Motor neuron (in vitro differentiated cells): Measurements from ENCODE around the gene RNPEP. TPM values are rescaled to one million over a fixed set of nuclear protein-coding genes. Genes with fewer than 3 reads are reported as not detected.
"Not testable (repeated sequence)": the region's sequence is repeated elsewhere in the genome, so short reads cannot be mapped to it uniquely, and the experiment has no call there.

Source experiments
- ATAC-seq, 8 experiments: fragments of 200-7000 bp; cut with Tn5 transposase; replicated peaks in 6 of 8; 2 replicates each; pipeline ENCODE4 v1.8.0; 2021; ENCODE audit warnings: mild to moderate bottlenecking in 8 of 8, moderate library complexity in 8 of 8
- H3K27ac ChIP-seq, 2 donors: fragments of 250-450 bp; sonication (Bioruptor Pico); 2 replicates each; pipeline ENCODE4 v1.9.0; 2021; ENCODE audit warnings: antibody characterized with exemption in 2 of 2, mild to moderate bottlenecking in 2 of 2, moderate library complexity in 1 of 2
- H3K4me1 ChIP-seq, 2 donors: fragments of 250-450 bp; sonication (Bioruptor Pico); replicated peaks in 1 of 2; 2 replicates each; pipeline ENCODE4 v1.6.1; 2021; ENCODE audit warnings: antibody characterized with exemption in 2 of 2, mild to moderate bottlenecking in 2 of 2, moderate library complexity in 1 of 2
- H3K4me3 ChIP-seq, 5 donors: fragments of 250-450 bp; sonication (Bioruptor Pico); 2 replicates each; pipeline ENCODE4 v1.9.0; 2021; ENCODE audit warnings: antibody characterized with exemption in 5 of 5, mild to moderate bottlenecking in 5 of 5, moderate library complexity in 4 of 5
- WGBS, 10 experiments: fragments of 450-650 bp; shearing (Covaris generic); methylation state at CpG; one replicate each; pipeline ENCODE4 v1.0.0; 2022; 5-methylcytosine and 5-hydroxymethylcytosine counted together
- in situ Hi-C, 9 experiments: fragments of 400-800 bp; cut with MboI; loops; one replicate each; pipeline ENCODE4 v1.15.0; 2021; ENCODE audit warnings: low sequenced_read_pairs in 9 of 9, low pct_unique_long_range_greater_than_20kb in 2 of 9; ENCODE audit not compliant: unreplicated experiment in 9 of 9
- total RNA-seq, 8 experiments: library from RNA; unstranded; fragments of 300-600 nt; gene quantifications; 2 replicates each; pipeline versions ENCODE4 v1.2.3 to v1.2.4, GENCODE V29; 2022

The RNPEP gene
- total RNA-seq, 8 experiments from 2014 or later: 33.6 to 137 (median 44.4) TPM

DNA sequence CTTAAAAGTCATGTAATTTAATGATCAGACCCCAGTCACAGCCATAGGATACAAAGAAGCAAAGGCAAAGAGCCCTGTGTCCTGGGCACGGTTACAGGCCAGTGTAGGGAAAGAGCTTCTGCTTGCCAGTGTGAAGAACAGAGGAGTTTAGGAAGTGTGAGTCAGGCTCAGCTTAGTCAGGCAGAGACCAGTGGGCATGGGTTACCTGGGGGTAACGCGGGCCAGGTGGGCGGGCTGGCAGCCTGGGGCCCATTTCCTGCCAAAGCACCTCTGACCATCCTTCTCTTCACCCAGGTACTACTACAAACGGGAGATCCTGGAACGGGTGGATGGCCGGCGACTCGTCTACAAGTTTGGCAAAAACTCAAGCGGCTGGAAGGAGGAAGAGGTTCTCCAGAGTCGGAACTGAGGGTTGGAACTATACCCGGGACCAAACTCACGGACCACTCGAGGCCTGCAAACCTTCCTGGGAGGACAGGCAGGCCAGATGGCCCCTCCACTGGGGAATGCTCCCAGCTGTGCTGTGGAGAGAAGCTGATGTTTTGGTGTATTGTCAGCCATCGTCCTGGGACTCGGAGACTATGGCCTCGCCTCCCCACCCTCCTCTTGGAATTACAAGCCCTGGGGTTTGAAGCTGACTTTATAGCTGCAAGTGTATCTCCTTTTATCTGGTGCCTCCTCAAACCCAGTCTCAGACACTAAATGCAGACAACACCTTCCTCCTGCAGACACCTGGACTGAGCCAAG lies 32.6 kb downstream of the RNPEP start:
- Histone ChIP-seq H3K4me1 (peaks cover 16 to 28% of the 10 kb centered on the region in 2 donors), H3K4me3 (no peak overlapping the region), H3K27ac (no peak overlapping the region)
- in situ Hi-C loops: loop anchor here in 7 of 9 experiments (5.0 to 25.0 kb wide), 4 partner anchors 97 to 110 kb away; partner anchors contain the start of gene GPR37L1 (in 3 of the 7)
- WGBS, 10 experiments: 40 to 100% (median 87%) methylated on average over 1 to 12 of the region's 17 CpGs; no CpG with 5 or more reads in 4 of the 10 experiments
- no peak for ATAC-seq

DNA sequence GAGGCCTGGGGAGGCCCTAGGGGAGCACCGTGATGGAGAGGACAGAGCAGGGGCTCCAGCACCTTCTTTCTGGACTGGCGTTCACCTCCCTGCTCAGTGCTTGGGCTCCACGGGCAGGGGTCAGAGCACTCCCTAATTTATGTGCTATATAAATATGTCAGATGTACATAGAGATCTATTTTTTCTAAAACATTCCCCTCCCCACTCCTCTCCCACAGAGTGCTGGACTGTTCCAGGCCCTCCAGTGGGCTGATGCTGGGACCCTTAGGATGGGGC lies 33.2 kb downstream of the RNPEP start:
- 17 to 93% (median 85%) methylated on average over 1 to 3 of the region's 3 CpGs; no CpG with 5 or more reads in 6 of the 10 experiments for WGBS, 10 experiments
- H3K4me1 ChIP-seq: peaks cover 14 to 23% of the 10 kb centered on the region in 2 donors
- no peak overlapping the region for H3K4me3 ChIP-seq
- no peak overlapping the region for H3K27ac ChIP-seq
- ATAC-seq: no peak
- in situ Hi-C loops: loop anchor here in 6 of 9 experiments (10.0 to 25.0 kb wide), 3 partner anchors 97 to 109 kb away; partner anchors contain the start of gene GPR37L1 (in 3 of the 6)

DNA sequence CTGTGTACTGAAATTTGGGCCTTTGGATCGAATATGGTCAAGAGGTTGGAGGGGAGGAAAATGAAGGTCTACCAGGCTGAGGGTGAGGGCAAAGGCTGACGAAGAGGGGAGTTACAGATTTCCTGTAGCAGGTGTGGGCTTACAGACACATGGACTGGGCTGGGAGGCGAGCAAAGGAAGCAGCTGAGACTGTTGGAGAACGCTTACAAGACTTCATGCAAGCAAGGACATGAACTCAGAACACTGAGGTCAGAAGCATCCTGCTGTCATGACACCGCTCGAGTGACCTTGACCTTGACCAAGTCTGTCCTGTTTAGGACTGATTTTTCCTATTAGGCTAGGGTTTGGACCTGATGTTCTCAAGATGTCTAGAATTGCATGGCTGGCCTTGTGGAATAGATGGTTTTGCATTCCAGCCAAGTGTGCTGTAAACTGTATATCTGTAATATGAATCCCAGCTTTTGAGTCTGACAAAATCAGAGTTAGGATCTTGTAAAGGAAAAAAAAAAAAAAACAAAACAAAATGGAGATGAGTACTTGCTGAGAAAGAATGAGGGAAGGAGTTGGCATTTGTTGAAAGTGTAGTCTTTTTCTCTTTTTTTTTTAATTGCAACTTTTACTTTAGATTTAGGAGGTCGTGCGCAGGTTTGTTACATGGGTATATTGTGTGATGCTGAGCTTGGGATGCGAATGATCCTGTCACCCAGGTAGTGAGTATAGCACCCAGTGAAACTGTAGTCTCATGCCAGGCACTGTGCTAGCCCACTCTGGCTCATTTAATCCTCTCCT lies 33.8 kb downstream of the RNPEP start:
- in situ Hi-C loops: loop anchor here in 6 of 9 experiments (10.0 to 25.0 kb wide), 3 partner anchors 96 to 109 kb away; partner anchors contain the start of gene GPR37L1 (in 3 of the 6)
- H3K4me3 ChIP-seq: no peak overlapping the region
- peaks cover 14 to 19% of the 10 kb centered on the region in 2 donors for H3K4me1 ChIP-seq
- WGBS, 10 experiments: 58 to 100% (median 88%) methylated on average over 1 to 9 of the region's 9 CpGs
- ATAC-seq: no peak
- H3K27ac ChIP-seq: no peak overlapping the region

DNA sequence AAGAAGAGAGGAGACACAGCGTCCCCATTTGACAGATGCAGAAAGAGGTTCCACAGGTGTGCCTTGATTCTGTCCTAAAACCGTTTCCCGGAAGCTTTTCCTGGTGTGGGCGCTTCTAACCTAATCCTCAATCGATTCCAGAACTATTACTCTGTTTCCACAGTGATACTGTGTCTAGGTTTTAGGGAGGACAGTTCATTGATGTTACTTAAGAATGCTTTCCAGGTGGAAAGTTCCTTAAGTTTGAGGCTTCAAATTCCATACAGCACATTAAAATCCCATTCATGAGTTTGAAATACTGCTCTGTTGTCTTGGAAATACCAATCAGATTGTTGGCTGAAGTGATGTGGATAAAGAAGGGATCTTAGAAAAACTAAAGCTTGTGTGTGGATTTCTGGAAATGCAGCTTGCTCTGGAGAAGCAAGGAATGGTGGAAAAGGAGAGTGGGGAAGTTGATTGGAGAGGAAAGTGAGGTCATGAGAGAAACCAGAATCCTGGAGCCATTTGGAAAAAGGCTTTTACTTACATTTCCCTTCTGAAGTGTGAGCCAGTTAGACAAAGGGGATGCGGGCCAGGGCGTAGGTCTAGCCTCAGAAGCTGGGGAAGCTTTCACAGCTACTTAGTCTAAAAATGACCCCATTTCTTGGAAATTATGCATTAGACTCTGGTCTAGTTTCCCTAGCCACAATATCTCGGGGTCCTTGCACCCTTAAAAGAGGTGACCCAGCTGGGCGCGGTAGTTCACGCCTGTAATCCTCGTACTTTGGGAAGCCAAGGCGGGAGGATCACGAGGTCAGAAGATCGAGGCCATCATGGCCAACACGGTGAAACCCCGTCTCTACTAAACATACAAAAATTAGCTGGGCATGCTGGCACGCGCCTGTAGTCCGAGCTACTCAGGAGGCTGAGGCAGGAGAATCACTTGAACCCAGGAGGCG lies 34.6 kb downstream of the RNPEP start:
- no peak for ATAC-seq

DNA sequence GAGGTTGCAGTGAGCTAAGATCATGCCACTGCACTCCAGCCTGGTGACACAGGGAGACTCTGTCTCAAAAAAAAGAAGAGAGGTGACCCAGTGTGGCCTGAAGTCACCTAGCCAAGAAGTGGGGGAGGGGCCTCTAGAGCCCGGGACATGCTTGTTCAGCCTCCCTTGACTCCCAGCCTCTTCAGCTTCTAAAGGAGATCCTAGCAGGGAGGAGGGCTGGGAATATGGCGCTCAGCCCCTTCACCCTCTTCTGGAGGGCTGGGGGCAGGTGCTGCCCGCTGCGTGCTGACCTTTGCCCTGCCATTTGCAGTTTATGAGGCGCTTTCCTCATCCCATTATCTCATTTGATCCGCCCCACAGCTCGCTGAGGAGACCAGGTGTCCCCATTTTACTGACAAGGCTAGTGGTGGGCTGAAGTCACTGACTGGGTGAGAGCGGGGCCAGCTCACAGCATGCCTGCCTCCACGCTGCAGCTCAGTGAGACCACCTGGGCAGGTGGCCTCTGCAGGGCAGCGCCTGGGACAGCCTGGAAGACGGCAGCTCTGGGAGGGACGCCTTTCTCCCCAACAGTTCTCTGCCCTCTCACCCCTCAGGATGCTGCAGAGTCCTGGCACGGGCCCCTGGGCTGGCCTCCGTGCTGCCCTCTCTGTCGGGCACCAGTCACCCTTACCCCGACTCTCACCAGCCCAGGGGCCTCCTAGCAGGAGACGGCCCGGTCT lies 35.5 kb downstream of the RNPEP start:
- 37 to 80% (median 44%) methylated on average over 1 to 8 of the region's 18 CpGs; no CpG with 5 or more reads in 3 of the 10 experiments for WGBS, 10 experiments

More for the DNA sequence above, 34.6 kb downstream of the RNPEP start:
- Histone ChIP-seq H3K4me3 (no peak overlapping the region), H3K4me1 (peaks cover 14 to 19% of the 10 kb centered on the region in 2 donors), H3K27ac (no peak overlapping the region)
- WGBS, 10 experiments: 59 to 96% (median 89%) methylated on average over 3 to 21 of the region's 21 CpGs; no CpG with 5 or more reads in 1 of the 10 experiments
- in situ Hi-C loops: loop anchor here in 6 of 9 experiments (10.0 to 25.0 kb wide), 3 partner anchors 95 to 108 kb away; partner anchors contain the start of gene GPR37L1 (in 3 of the 6)

DNA sequence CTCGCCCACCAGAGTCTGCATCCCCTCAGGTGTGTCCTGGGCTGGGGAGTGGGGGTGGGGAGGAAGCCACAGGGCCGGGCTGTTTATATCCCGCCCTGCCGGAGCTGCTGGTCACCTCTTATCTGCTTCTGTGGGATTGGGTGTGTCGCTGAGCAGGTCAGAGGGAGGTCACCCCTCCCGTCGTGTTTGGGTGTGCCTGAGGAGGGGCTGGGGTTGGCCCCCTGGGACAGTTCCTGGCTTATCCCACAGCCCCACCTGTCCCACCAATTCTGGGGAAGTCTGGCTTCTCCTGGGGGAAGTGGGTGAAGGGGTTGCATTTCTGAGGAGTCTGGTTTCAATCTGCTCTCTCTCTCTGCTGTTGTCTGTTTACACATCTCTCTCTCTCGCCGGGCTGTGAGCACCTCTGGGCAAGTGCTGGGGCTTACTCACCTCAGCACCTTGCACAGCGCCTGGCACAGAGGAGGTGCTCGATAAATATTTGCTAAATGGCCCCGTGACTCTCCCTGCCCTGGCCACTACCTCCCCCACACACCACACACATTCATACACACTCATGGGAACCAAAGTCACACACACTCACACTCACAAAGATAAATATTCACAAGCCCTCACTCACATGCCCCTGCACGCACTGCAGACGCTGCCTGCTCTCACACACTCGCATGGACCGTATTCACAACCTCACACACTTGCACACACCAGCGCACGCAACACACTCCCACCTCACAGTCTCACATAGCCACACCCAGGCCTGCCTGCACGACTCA lies 36.2 kb downstream of the RNPEP start:
- ATAC-seq: peak; percentile 41 to 65 (median 48)
- WGBS, 10 experiments: 0 to 89% (median 70%) methylated on average over 1 to 10 of the region's 19 CpGs; no CpG with 5 or more reads in 3 of the 10 experiments
- H3K27ac ChIP-seq: peak overlapping the region; percentile 8 to 29

More for the DNA sequence above, 35.5 kb downstream of the RNPEP start:
- in situ Hi-C loops: loop anchor here in 6 of 9 experiments (10.0 to 25.0 kb wide), 3 partner anchors 94 to 107 kb away; partner anchors contain the start of gene GPR37L1 (in 3 of the 6)
- Histone ChIP-seq H3K4me1 (peaks cover 14 to 19% of the 10 kb centered on the region in 2 donors), H3K4me3 (no peak overlapping the region), H3K27ac (peak overlapping the region in 1 of 2 donors; percentile 8)
- ATAC-seq: peak in 6 of 8 experiments; percentile 16 to 50 (median 38)

DNA sequence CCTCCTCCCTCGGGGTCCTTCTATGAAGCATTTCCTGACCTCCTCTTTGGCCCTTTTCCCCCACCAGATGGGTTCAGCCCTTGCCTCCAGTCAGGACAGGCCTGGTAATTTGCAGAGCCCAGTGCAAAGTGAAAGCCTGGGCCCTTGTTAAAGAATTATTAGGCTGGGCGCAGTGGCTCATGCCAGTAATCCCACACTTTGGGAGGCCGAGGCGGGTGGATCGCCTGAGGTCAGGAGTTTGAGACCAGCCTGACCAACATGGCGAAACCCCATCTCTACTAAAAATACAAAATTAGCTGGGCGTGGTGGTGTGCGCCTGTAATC lies 36.7 kb downstream of the RNPEP start:
- peak in 1 of 8 experiments; percentile 31 for ATAC-seq
- 67 to 97% (median 83%) methylated on average over 3 to 7 of the region's 8 CpGs; no CpG with 5 or more reads in 5 of the 10 experiments for WGBS, 10 experiments
- not testable (repeated sequence) for H3K4me3 ChIP-seq
- Histone ChIP-seq H3K4me1 (peaks cover 14 to 19% of the 10 kb centered on the region in 2 donors), H3K27ac (peak overlapping the region; percentile 8 to 29)
- in situ Hi-C loops: loop anchor here in 6 of 9 experiments (10.0 to 25.0 kb wide), 3 partner anchors 93 to 106 kb away; partner anchors contain the start of gene GPR37L1 (in 3 of the 6)

More for the DNA sequence above, 36.2 kb downstream of the RNPEP start:
- H3K4me3 ChIP-seq: no peak overlapping the region
- H3K4me1 ChIP-seq: peaks cover 14 to 19% of the 10 kb centered on the region in 2 donors
- in situ Hi-C loops: loop anchor here in 6 of 9 experiments (10.0 to 25.0 kb wide), 3 partner anchors 94 to 106 kb away; partner anchors contain the start of gene GPR37L1 (in 3 of the 6)

DNA sequence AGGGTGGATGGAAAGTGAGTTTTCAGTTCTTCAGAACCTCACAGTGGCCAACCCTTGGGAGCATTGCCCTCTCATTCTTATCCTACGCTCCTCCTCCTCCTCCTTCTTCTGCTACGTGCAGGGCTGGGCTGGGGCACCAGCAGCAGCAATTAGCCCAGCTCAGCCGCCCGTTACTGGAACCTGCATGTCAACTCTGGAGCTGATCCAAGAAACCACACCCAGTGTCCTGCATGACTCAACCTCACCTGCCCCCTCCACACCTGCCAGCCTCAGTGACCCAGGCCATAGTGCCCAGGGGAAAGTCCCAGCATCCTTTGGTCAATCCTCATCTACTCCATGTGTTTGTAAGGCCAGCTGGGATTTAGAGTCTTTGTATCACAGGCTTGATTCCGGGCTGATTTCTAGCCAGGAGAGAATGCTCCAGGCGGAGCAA lies 40.6 kb downstream of the RNPEP start:
- peak in 6 of 8 experiments; percentile 15 to 72 (median 46) for ATAC-seq
- H3K4me1 ChIP-seq: peaks cover 13% of the 10 kb centered on the region in 2 donors
- no peak overlapping the region for H3K4me3 ChIP-seq
- H3K27ac ChIP-seq: no peak overlapping the region
- in situ Hi-C loops: loop anchor here in 1 of 9 experiments (25.0 kb wide), 1 partner anchor 89 kb away; the partner anchor contains the start of gene GPR37L1
- WGBS, 10 experiments: 20 to 100% (median 65%) methylated on average over 1 to 3 of the region's 6 CpGs; no CpG with 5 or more reads in 4 of the 10 experiments

DNA sequence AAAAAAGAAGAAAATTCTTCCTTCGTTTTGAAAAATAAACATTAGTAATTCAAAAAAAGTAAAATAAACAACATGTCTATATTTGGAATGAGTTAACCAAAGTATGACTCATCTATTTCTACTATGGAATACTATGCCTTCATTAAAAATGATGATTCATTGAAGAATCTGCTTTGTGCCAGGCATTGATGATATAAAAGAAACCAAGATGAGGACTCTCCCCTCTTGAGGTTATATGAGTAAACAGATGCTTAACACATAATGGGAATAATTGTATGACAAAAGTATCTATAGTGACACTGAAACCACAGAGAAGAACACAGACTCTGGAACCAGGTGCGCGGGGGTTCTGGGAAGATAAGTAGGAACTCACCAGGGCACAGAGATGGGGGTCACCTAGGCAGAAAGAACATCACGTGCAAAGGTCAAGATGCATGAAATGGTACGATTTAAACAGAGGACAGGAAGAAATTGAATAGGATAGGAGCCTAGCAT lies 46.8 kb downstream of the RNPEP start:
- H3K4me3 ChIP-seq: no peak overlapping the region
- peaks cover 1 to 6% of the 10 kb centered on the region in 2 donors for H3K4me1 ChIP-seq
- no peak overlapping the region for H3K27ac ChIP-seq
- ATAC-seq: peak in 7 of 8 experiments; percentile 26 to 99 (median 71)
- in situ Hi-C loops: no loop called here
- WGBS, 10 experiments: 0 to 91% (median 80%) methylated on average over 1 to 5 of the region's 5 CpGs; no CpG with 5 or more reads in 1 of the 10 experiments

DNA sequence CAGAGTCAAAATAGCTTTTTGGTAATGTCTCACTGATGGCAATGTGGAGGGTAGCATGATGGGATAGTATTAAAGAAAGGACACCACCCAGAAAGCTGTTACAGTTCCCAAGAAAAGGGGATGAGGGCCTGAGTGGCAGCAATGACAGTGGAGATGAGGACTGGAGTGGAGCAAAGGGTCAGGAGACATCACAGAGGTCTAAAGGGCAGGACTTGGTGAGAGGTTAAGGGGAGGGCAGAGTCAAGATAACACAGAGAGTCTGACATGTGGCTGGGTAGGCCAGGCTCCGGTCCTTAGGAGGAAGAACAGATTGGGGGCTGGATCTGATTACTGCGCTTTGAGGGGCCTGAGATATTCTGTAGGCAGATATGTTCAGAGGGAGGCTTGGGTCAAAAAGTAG lies 47.3 kb downstream of the RNPEP start:
- in situ Hi-C loops: no loop called here
- no peak for ATAC-seq
- 75 to 100% (median 94%) methylated on average over 1 to 2 of the region's 2 CpGs; no CpG with 5 or more reads in 2 of the 10 experiments for WGBS, 10 experiments

More for the DNA sequence above, 47.3 kb downstream of the RNPEP start:
- Histone ChIP-seq H3K4me3 (no peak overlapping the region), H3K4me1 (peaks cover 6 to 12% of the 10 kb centered on the region in 2 donors), H3K27ac (no peak overlapping the region)
